ENCODE measurements around the gene PI4KA.
"Not testable (repeated sequence)": the region's sequence is repeated elsewhere in the genome, so short reads cannot be mapped to it uniquely, and the experiment has no call there.

GRCh38 chr22:20702546-20703413, 155.8 kb downstream of the PI4KA start:
- not testable (repeated sequence) for TF ChIP-seq POLR2A (IDR thresholded peaks at IDR 0.05; ENCODE audit: low read length); GATA1 (IDR thresholded peaks at IDR 0.05; ENCODE audit: low read depth, low read length)
